ENCODE data around the gene BLOC1S1.

GRCh38 chr12:55702861-55703260 lies 13.0 kb upstream of the BLOC1S1 start:
- TF ChIP-seq ZNF274 (IDR thresholded peaks at IDR 0.05; ENCODE audit: low read depth, low read length) (no peak), YY1 (IDR thresholded peaks at IDR 0.05; ENCODE audit: insufficient read depth, insufficient read length) (no peak), SUZ12 (IDR thresholded peaks at IDR 0.05; ENCODE audit: extremely low read depth, insufficient read depth, insufficient read length) (no peak)
